Activated naive CD8-positive, alpha-beta T cell (primary cell): Measurements from ENCODE around the gene MYH1.
"Not testable (repeated sequence)": the region's sequence is repeated elsewhere in the genome, so short reads cannot be mapped to it uniquely, and the experiment has no call there.

ENCODE experiments used
- H3K27ac Mint-ChIP-seq: one replicate; pipeline ENCODE4 v1.8.0; 2021; ENCODE audit warnings: mixed read lengths
- H3K27me3 Mint-ChIP-seq: one replicate; pipeline ENCODE4 v1.8.0; 2021; ENCODE audit warnings: mixed read lengths
- H3K36me3 Mint-ChIP-seq: one replicate; pipeline ENCODE4 v1.8.0; 2021; ENCODE audit warnings: mixed read lengths
- H3K4me1 Mint-ChIP-seq: one replicate; pipeline ENCODE4 v1.8.0; 2021; ENCODE audit warnings: low read depth, mixed read lengths
- H3K4me3 Mint-ChIP-seq: one replicate; pipeline ENCODE4 v1.8.0; 2021; ENCODE audit warnings: mild to moderate bottlenecking, mixed read lengths
- H3K9me3 Mint-ChIP-seq: one replicate; pipeline ENCODE4 v1.8.0; 2021; ENCODE audit warnings: low read depth, mixed read lengths

MYH1 gene

GRCh38 chr17:10518271-10519037, at the start of gene MYH1:
TSS of gene MYH1 (minus strand) at chr17:10518542. CDS start at chr17:10516642, 1,900 bp downstream.
- H3K4me3 Mint-ChIP-seq, result no peak within 1 kb of the TSS
- H3K27ac Mint-ChIP-seq, result no peak within 1 kb of the TSS
- H3K4me1 Mint-ChIP-seq, result no peaks in the 10 kb centered on the region
- no peaks in the 10 kb centered on the region for H3K36me3 Mint-ChIP-seq
- H3K9me3 Mint-ChIP-seq, result no peaks in the 10 kb centered on the region
- peaks cover 1% of the 10 kb centered on the region for H3K27me3 Mint-ChIP-seq

- no peaks in the 10 kb centered on the region for H3K4me1 Mint-ChIP-seq
- no peak overlapping the region for H3K27ac Mint-ChIP-seq
- H3K4me3 Mint-ChIP-seq, result no peak overlapping the region
- H3K9me3 Mint-ChIP-seq, result no peaks in the 10 kb centered on the region
- peaks cover 2% of the 10 kb centered on the region for H3K27me3 Mint-ChIP-seq
- no peaks in the 10 kb centered on the region for H3K36me3 Mint-ChIP-seq
These were observed 45.8 kb upstream of the MYH1 start for GRCh38 chr17:10563991-10564660.

- Mint-ChIP-seq H3K27ac (no peak overlapping the region), H3K27me3 (peaks cover 3% of the 10 kb centered on the region), H3K4me1 (no peaks in the 10 kb centered on the region), H3K36me3 (no peaks in the 10 kb centered on the region), H3K4me3 (no peak overlapping the region), H3K9me3 (no peaks in the 10 kb centered on the region)
These were observed 39.7 kb upstream of the MYH1 start for GRCh38 chr17:10558049-10558448.

GRCh38 chr17:10557422-10557821, 39.1 kb upstream of the MYH1 start:
- H3K27ac Mint-ChIP-seq, result no peak overlapping the region
- peaks cover 6% of the 10 kb centered on the region for H3K27me3 Mint-ChIP-seq
- H3K36me3 Mint-ChIP-seq, result no peaks in the 10 kb centered on the region
- no peaks in the 10 kb centered on the region for H3K9me3 Mint-ChIP-seq
- no peaks in the 10 kb centered on the region for H3K4me1 Mint-ChIP-seq
- H3K4me3 Mint-ChIP-seq, result no peak overlapping the region

GRCh38 chr17:10556301-10557005, 38.1 kb upstream of the MYH1 start:
- Mint-ChIP-seq H3K27ac (no peak overlapping the region), H3K4me3 (no peak overlapping the region), H3K36me3 (no peaks in the 10 kb centered on the region), H3K9me3 (no peaks in the 10 kb centered on the region), H3K4me1 (no peaks in the 10 kb centered on the region), H3K27me3 (peaks cover 7% of the 10 kb centered on the region)

- Mint-ChIP-seq H3K27ac (no peak overlapping the region), H3K4me3 (no peak overlapping the region), H3K36me3 (no peaks in the 10 kb centered on the region), H3K9me3 (no peaks in the 10 kb centered on the region), H3K27me3 (peaks cover 10% of the 10 kb centered on the region), H3K4me1 (no peaks in the 10 kb centered on the region)
These were observed 31.7 kb upstream of the MYH1 start for GRCh38 chr17:10550014-10550413.

GRCh38 chr17:10549096-10549842, 30.9 kb upstream of the MYH1 start, which contains the start of gene MYH2:
TSS of gene MYH2 (minus strand) at chr17:10549658. CDS start at chr17:10547920, 1,738 bp downstream.
- no peak within 1 kb of the TSS for H3K4me3 Mint-ChIP-seq
- H3K4me1 Mint-ChIP-seq, result no peaks in the 10 kb centered on the region
- no peak within 1 kb of the TSS for H3K27ac Mint-ChIP-seq
- no peaks in the 10 kb centered on the region for H3K9me3 Mint-ChIP-seq
- peaks cover 10% of the 10 kb centered on the region for H3K27me3 Mint-ChIP-seq
- H3K36me3 Mint-ChIP-seq, result no peaks in the 10 kb centered on the region

GRCh38 chr17:10547351-10547750, 29.0 kb upstream of the MYH1 start:
- Mint-ChIP-seq H3K4me1 (no peaks in the 10 kb centered on the region), H3K27ac (no peak overlapping the region), H3K27me3 (peaks cover 6% of the 10 kb centered on the region), H3K36me3 (no peaks in the 10 kb centered on the region), H3K4me3 (no peak overlapping the region), H3K9me3 (no peaks in the 10 kb centered on the region)

- not testable (repeated sequence) for H3K36me3 Mint-ChIP-seq, H3K27ac Mint-ChIP-seq, H3K4me3 Mint-ChIP-seq, H3K4me1 Mint-ChIP-seq, H3K27me3 Mint-ChIP-seq
- H3K9me3 Mint-ChIP-seq, result peaks cover 13% of the 10 kb centered on the region
These were observed 25.1 kb upstream of the MYH1 start for GRCh38 chr17:10543486-10543885.

GRCh38 chr17:10541179-10541578, 22.8 kb upstream of the MYH1 start:
- not testable (repeated sequence) for H3K27ac Mint-ChIP-seq, H3K27me3 Mint-ChIP-seq, H3K4me1 Mint-ChIP-seq, H3K36me3 Mint-ChIP-seq, H3K4me3 Mint-ChIP-seq
- H3K9me3 Mint-ChIP-seq, result peaks cover 13% of the 10 kb centered on the region

- no peak overlapping the region for H3K27ac Mint-ChIP-seq
- peaks cover 9% of the 10 kb centered on the region for H3K27me3 Mint-ChIP-seq
- no peak overlapping the region for H3K4me3 Mint-ChIP-seq
- H3K4me1 Mint-ChIP-seq, result no peaks in the 10 kb centered on the region
- no peaks in the 10 kb centered on the region for H3K36me3 Mint-ChIP-seq
- H3K9me3 Mint-ChIP-seq, result no peaks in the 10 kb centered on the region
These were observed 13.7 kb upstream of the MYH1 start for GRCh38 chr17:10532026-10532425.

GRCh38 chr17:10527419-10527818, 9.1 kb upstream of the MYH1 start:
- Mint-ChIP-seq H3K4me3 (no peak overlapping the region), H3K27ac (no peak overlapping the region), H3K36me3 (no peaks in the 10 kb centered on the region), H3K4me1 (no peaks in the 10 kb centered on the region), H3K27me3 (peaks cover 3% of the 10 kb centered on the region), H3K9me3 (no peaks in the 10 kb centered on the region)

- H3K4me1 Mint-ChIP-seq, result no peaks in the 10 kb centered on the region
- H3K27me3 Mint-ChIP-seq, result peaks cover 4% of the 10 kb centered on the region
- no peak overlapping the region for H3K27ac Mint-ChIP-seq
- H3K4me3 Mint-ChIP-seq, result no peak overlapping the region
- no peaks in the 10 kb centered on the region for H3K9me3 Mint-ChIP-seq
- H3K36me3 Mint-ChIP-seq, result no peaks in the 10 kb centered on the region
These were observed 8.2 kb upstream of the MYH1 start for GRCh38 chr17:10526517-10526916.

GRCh38 chr17:10523064-10523463, 4.7 kb upstream of the MYH1 start:
- Mint-ChIP-seq H3K36me3 (no peaks in the 10 kb centered on the region), H3K27ac (no peak overlapping the region), H3K4me3 (no peak overlapping the region), H3K4me1 (no peaks in the 10 kb centered on the region), H3K27me3 (peaks cover 1% of the 10 kb centered on the region), H3K9me3 (no peaks in the 10 kb centered on the region)

GRCh38 chr17:10521949-10522348, 3.6 kb upstream of the MYH1 start:
- H3K36me3 Mint-ChIP-seq, result no peaks in the 10 kb centered on the region
- no peaks in the 10 kb centered on the region for H3K4me1 Mint-ChIP-seq
- peaks cover 1% of the 10 kb centered on the region for H3K27me3 Mint-ChIP-seq
- no peak overlapping the region for H3K27ac Mint-ChIP-seq
- no peak overlapping the region for H3K4me3 Mint-ChIP-seq
- H3K9me3 Mint-ChIP-seq, result no peaks in the 10 kb centered on the region
